Activated B cell treated with CpG ODN at 0.5 μM for 24 hours (primary cell): ENCODE results near the gene SND1. TPM values are rescaled to one million over a fixed set of nuclear protein-coding genes. Genes with fewer than 3 reads are reported as not detected.
A peak's percentile ranks its signal among the peaks of the same experiment; 100 is the strongest.

Source experiments
- ATAC-seq: fragments of 200-7000 bp; cut with Tn5 transposase; one replicate; pipeline ENCODE4 v1.10.0; 2021; ENCODE audit warnings: low read depth, mild to moderate bottlenecking, moderate library complexity
- CTCF ChIA-PET: fragments of 350-600 bp; sonication (Branson Sonifier 250); formaldehyde crosslinking; loops from one replicate; lab custom pipeline; 2021; ENCODE audit warnings: antibody characterized with exemption; lab: Charles Lee
- POLR2A ChIA-PET: fragments of 350-600 bp; sonication (Branson Sonifier 250); formaldehyde crosslinking; loops from one replicate; lab custom pipeline; 2021; ENCODE audit warnings: antibody characterized with exemption; lab: Charles Lee
- DNase-seq: peaks from one replicate; pipeline ENCODE4 v3.0.0; 2022
- H3K27ac Mint-ChIP-seq: one replicate; pipeline ENCODE4 v1.8.0; 2020; ENCODE audit warnings: mixed read lengths
- H3K27me3 Mint-ChIP-seq: one replicate; pipeline ENCODE4 v1.8.0; 2021; ENCODE audit warnings: mixed read lengths
- H3K36me3 Mint-ChIP-seq: one replicate; pipeline ENCODE4 v1.8.0; 2021; ENCODE audit warnings: low read depth, mixed read lengths
- H3K4me1 Mint-ChIP-seq: one replicate; pipeline ENCODE4 v1.8.0; 2021; ENCODE audit warnings: mixed read lengths
- H3K4me3 Mint-ChIP-seq: one replicate; pipeline ENCODE4 v1.8.0; 2020; ENCODE audit warnings: mild to moderate bottlenecking, mixed read lengths
- H3K9me3 Mint-ChIP-seq: one replicate; pipeline ENCODE4 v1.8.0; 2020; ENCODE audit warnings: mixed read lengths
- intact Hi-C: fragments of 100-400 bp; cut with micrococcal nuclease; formaldehyde crosslinking; loops from one replicate; pipeline ENCODE4 v1.15.1; 2024
- total RNA-seq: library from RNA; stranded (reverse); gene quantifications from 2 replicates; pipeline ENCODE4 v1.2.3, GENCODE V29; 2022
- TF ChIP-seq, protein P1 (sequence below): fragments of 200-600 bp; IDR thresholded peaks from one replicate; pipeline ENCODE4 v1.8.0; 2022; ENCODE audit warnings: antibody characterized with exemption, mild to moderate bottlenecking

SND1 gene
- total RNA-seq, 1 donor from 2014 or later, result 215 TPM

DNA sequence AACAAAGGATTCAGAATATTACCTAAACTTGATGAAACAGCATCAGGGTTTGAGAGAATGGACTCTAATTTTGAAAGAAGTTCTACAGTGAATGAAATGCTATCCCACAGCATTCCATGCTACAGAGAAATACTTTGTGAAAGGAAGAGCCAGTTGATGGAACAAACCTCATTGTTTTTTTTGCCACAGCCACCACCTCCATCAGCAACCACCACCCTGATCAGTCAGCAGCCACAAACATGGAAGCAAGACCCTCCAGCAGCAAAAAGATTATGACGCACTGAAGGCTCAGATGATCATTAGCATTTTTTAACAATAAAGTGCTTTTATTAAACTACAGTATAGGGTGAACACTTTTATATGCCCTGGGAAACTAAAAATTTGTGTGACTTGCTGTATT is 280.5 kb downstream of the SND1 start:
- TF ChIP-seq, protein P1, sequence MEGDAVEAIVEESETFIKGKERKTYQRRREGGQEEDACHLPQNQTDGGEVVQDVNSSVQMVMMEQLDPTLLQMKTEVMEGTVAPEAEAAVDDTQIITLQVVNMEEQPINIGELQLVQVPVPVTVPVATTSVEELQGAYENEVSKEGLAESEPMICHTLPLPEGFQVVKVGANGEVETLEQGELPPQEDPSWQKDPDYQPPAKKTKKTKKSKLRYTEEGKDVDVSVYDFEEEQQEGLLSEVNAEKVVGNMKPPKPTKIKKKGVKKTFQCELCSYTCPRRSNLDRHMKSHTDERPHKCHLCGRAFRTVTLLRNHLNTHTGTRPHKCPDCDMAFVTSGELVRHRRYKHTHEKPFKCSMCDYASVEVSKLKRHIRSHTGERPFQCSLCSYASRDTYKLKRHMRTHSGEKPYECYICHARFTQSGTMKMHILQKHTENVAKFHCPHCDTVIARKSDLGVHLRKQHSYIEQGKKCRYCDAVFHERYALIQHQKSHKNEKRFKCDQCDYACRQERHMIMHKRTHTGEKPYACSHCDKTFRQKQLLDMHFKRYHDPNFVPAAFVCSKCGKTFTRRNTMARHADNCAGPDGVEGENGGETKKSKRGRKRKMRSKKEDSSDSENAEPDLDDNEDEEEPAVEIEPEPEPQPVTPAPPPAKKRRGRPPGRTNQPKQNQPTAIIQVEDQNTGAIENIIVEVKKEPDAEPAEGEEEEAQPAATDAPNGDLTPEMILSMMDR, result no peak
- ChIA-PET POLR2A (no interaction called here), CTCF (no interaction called here)
- no peak for DNase-seq
- no peaks in the 10 kb centered on the region for H3K27me3 Mint-ChIP-seq
- intact Hi-C loops, result no loop called here
- H3K36me3 Mint-ChIP-seq, result peaks cover 45% of the 10 kb centered on the region
- no peaks in the 10 kb centered on the region for H3K9me3 Mint-ChIP-seq
- H3K4me1 Mint-ChIP-seq, result peaks cover 83% of the 10 kb centered on the region
- no peak for ATAC-seq
- H3K27ac Mint-ChIP-seq, result no peak overlapping the region
- H3K4me3 Mint-ChIP-seq, result no peak overlapping the region

DNA sequence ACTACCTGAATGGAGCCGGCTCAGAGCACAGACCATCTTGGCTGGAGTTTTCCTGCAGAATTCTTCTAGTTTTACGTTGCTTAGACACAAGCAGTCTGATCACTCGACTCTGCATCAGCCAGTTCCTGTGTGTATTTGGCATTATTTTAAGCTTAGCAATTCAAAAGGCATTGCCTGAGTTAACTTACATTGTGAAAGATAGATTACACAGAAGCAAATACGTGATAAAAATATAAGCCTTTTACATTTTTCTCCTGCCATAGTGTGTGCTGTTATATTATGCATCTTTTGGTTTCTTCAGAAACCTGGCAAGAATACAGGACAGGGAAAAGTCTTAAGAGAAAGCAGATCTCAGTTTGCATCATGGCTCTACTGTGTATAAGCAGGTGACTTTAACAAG is 281.2 kb downstream of the SND1 start:
- intact Hi-C loops, result no loop called here
- ATAC-seq (no peak), DNase-seq (no peak)
- H3K9me3 Mint-ChIP-seq, result no peaks in the 10 kb centered on the region
- TF ChIP-seq, protein P1, result no peak
- peaks cover 48% of the 10 kb centered on the region for H3K36me3 Mint-ChIP-seq
- ChIA-PET CTCF (no interaction called here), POLR2A (no interaction called here)
- H3K4me3 Mint-ChIP-seq, result no peak overlapping the region
- no peak overlapping the region for H3K27ac Mint-ChIP-seq
- peaks cover 77% of the 10 kb centered on the region for H3K4me1 Mint-ChIP-seq
- H3K27me3 Mint-ChIP-seq, result no peaks in the 10 kb centered on the region

DNA sequence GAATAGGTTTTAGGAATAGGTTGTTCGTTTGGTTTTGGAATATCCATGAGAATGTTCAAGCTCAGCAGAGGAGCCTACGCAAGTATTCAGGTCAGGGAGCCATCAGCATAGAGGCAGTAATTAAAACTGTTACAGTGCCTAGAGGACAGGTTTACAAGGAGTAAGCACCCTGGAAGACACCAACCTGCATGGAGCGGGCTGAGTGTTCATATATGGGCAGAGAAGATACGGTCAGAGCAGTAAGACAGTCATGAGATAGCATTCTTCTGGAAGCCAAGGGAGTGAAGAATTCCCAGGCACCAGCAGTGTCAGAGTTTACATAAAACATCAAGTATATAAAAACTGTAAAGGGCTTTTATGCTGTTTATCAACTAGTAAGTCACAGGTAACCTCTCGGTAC is 282.7 kb downstream of the SND1 start:
- TF ChIP-seq, protein P1, result no peak
- H3K27ac Mint-ChIP-seq, result no peak overlapping the region
- intact Hi-C loops, result no loop called here
- H3K4me1 Mint-ChIP-seq, result peaks cover 62% of the 10 kb centered on the region
- DNase-seq (no peak), ATAC-seq (no peak)
- ChIA-PET POLR2A (no interaction called here), CTCF (no interaction called here)
- no peaks in the 10 kb centered on the region for H3K27me3 Mint-ChIP-seq
- no peaks in the 10 kb centered on the region for H3K9me3 Mint-ChIP-seq
- no peak overlapping the region for H3K4me3 Mint-ChIP-seq
- peaks cover 54% of the 10 kb centered on the region for H3K36me3 Mint-ChIP-seq

DNA sequence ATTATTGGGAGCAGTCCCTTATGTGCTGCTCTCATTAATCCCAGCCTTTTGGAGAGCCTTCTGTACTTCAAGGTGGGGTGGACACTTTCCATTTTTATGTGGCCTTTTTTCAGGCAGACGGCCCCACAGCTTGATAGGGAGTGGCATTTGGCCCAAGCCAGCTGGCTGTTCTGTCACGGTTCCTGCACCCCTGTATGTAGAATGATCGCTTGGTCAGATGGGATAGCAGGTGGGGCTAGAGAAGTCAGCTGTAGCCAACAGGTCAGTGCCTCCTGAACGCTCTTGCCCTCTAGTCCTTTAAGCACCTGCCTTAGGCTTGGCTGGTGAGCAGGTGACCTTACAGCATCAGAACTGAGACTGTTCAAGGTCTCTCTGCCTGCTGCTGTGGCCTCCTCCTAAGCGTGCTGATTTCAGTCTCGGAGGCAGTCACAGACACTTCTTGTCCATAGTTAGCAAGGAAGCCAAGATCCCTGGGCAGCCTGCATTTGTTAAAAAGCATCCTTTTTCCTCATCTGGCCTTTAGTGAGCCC is 283.9 kb downstream of the SND1 start:
- ATAC-seq (no peak), DNase-seq (no peak)
- Mint-ChIP-seq H3K9me3 (no peaks in the 10 kb centered on the region), H3K4me3 (no peak overlapping the region), H3K27ac (peak overlapping the region; percentile 7), H3K27me3 (no peaks in the 10 kb centered on the region), H3K4me1 (peaks cover 53% of the 10 kb centered on the region), H3K36me3 (peaks cover 48% of the 10 kb centered on the region)
- CTCF ChIA-PET, result no interaction called here
- POLR2A ChIA-PET, result no interaction called here
- intact Hi-C loops, result no loop called here
- TF ChIP-seq, protein P1, result no peak

DNA sequence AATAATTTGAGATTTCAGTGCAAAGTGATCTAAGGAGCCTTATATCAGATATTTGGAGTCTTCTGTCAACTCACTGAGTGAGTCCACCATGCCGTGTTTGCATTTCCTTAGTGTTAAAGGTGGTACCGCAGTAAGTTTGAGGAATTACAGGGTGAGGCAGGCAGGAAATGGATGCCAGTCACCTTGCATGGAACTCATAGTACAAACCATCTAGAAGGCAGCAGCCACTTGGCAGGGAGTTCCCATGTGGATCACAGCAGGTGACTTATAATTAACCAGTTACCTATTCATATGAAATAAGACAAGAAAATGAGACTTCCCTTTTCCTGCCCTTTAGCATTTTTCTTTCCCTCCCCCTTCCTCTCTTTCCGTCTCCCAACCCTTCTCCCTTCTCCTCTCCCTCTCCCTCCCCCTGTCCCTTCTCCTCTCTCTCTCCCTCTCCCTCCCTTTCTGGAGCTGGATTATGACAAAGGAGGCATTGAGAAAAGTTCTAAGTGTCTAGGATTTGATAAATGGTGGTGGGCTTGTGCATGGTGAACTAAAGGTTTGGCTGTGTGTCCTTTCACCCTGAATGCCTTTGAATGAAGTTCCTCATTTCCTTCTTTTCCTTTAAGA is 285.2 kb downstream of the SND1 start:
- DNase-seq, result no peak
- Mint-ChIP-seq H3K9me3 (no peaks in the 10 kb centered on the region), H3K4me1 (peaks cover 57% of the 10 kb centered on the region), H3K4me3 (no peak overlapping the region), H3K27me3 (no peaks in the 10 kb centered on the region), H3K27ac (no peak overlapping the region), H3K36me3 (peaks cover 42% of the 10 kb centered on the region)
- ATAC-seq, result no peak
- TF ChIP-seq, protein P1, result no peak
- ChIA-PET CTCF (no interaction called here), POLR2A (no interaction called here)
- intact Hi-C loops, result no loop called here
